Superior temporal gyrus (tissue), 1 donor: ENCODE results near the gene SRPRB.
"Not testable (repeated sequence)": the region's sequence is repeated elsewhere in the genome, so short reads cannot be mapped to it uniquely, and the experiment has no call there.

Source experiments
- DNase-seq: peaks from one replicate; pipeline ENCODE4 v3.0.0-alpha.2; 2016; ENCODE audit errors: extremely low spot score

SRPRB gene

DNA sequence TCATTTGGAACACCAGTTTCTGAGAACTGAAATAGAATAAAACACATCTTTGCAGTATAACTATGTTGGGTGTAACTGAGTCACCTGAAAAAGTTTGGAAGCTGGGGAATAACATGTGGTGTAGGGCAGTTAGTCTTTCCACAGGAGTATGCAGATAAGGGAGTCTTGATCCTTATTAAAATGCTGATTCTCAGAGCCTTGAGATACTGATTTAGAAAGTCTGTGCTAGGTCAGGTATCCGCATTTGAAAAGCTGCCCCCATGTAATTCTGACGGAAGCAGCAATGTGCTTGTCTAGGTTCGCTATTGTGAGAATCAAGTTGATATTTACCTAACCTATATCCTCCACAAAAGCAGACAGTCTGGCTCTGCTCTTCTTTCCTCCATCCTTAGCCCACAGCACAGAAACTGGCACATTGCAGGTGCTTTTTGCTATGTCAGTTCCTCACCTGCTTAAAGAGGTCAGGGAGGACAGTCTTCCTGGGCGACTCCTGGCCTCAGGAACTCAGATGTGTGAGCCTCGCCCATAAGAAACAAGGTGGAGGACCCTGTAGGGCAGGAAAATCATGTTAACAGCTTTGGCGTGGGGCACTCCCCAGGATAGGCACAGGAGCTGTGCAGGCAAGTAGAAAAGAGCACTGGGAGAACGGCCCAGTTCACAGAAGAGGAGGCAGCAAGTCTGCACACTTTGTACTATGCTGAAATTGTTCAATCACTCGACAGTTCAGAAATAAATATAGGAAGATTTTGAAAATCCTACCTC lies 27.6 kb upstream of the SRPRB start:
- no peak for DNase-seq

DNA sequence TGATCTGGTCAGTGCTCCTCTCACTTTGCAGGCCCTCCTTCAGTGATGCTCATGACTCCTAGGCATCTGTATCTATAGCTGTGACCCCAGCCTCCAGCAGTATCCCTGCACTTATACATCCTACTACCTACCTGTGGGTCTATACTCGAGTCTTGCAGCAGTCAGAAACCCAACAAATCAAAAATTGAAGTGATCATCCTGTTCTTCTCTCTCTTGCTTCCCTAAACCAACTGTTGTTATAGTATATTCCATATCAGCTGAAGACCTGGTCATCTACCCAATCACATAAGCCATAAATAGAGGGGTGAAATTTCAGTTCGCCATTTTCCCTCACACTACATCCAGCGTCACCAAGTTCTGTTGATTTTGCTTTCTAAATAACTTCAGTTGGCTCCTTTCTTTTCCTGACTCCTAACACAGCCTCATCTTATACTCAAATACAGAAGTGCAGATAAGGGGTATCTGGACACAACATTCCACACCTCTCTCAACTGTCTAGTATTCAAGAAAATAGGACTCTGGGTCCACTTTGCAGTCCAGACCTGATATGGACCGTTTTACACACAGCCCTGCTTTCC lies 25.9 kb upstream of the SRPRB start:
- DNase-seq = no peak

- not testable (repeated sequence) for DNase-seq
Measured at GRCh38 chr3:133780756-133781155, 24.9 kb upstream of the SRPRB start.

DNA sequence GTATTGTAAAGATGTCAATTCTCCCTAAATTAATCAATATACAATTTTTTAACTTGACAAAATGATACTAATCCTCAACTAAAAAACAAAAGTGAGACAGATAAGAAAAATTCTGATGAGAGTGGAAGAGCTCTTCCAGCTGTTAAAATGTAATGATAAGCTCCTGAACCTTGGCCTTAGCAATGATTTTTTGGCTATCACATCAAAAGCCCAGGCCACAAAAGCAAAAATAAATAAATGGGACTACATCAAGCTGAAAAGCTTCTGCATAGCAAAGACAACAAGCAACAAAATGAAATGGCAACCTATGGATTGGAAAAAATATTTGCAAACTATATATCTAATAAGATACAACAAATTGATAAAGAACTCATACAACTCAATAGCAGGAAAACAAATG lies 24.0 kb upstream of the SRPRB start:
- no peak for DNase-seq

DNA sequence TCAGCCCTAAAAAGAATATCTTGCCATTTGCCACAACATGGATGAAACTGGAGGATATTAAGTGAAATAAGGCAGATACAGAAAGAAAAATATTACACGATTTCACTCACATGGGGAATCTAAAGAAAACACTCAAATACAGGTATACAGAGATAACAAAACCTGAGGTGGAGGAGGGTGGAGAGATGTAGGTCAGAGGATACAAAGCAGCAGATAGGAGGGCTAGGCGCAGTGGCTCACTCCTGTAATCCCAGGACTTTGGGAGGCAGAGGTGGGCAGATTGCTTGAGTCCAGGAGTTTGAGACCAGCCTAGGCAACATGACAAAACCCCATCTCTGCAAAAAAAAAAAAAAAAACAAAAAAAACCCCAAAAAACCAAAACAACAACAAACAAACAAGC lies 23.2 kb upstream of the SRPRB start:
- DNase-seq = no peak

DNA sequence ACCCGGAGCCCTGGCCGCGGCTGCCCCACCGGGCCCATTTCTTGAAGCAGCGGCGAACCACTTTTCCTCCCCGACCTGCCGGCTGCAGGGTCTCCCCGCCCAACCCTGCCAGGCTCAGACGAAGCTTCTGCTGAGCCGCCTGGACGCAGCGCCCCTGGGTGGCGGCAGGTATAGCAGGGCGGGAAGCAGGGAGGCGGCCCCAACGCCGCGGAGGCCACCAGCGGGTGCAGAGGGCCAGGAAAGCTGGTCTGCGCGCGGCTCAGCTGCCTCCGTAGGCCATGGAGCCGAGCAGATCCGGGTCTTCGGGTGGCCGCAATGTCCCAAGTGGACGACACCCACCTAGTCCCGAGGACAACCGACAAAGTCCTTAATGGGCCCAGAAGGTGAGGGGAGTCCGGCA lies 21.9 kb upstream of the SRPRB start:
- DNase-seq = no peak

DNA sequence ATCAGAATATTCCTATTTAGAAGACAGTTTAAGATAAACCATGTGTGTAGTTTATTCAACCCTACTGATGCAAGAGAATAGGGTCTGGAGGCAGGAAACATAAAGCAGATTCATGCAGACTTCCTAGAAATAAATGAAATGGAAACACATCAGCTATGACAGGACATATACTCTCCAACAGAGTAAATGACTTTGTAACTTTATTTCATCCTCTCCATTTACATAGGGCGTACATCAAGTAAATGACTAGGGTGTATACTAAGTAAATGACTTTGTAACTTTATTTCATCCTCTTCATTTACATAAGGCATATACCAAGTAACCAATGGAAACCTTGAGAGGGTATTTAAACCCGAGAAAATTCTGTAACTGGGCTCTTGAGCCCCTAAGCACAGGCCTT lies 17.6 kb upstream of the SRPRB start:
- DNase-seq = no peak

DNA sequence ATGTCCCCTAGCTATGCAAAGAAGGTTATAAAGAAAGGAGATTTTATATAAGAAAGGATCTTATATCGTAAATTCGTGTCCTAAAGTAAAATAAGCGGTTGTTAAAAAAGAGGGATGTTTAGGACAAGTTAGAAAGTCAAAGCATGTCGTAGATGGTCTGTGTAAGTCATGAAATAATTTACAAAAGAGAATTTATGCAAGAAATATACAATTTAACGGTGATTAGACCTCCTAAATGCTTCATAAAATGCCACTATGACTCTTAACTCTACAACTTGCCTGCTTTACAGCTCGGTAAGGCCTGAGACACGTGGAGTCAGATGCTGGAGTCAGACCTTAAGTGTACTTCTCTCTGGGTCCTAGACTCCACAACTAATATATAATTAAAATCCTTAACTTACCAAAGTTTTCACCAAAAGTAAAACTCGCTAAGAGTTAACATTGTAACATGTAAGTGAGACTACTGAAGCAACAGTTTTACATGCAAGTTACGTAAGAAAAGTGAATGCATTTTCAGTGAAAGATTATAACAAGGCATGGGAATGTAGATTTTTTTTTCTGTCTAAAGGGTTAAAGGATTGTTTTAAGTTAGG lies 13.3 kb upstream of the SRPRB start:
- DNase-seq = no peak

GRCh38 chr3:133797396-133798105 lies 8.1 kb upstream of the SRPRB start:
- DNase-seq = no peak

DNA sequence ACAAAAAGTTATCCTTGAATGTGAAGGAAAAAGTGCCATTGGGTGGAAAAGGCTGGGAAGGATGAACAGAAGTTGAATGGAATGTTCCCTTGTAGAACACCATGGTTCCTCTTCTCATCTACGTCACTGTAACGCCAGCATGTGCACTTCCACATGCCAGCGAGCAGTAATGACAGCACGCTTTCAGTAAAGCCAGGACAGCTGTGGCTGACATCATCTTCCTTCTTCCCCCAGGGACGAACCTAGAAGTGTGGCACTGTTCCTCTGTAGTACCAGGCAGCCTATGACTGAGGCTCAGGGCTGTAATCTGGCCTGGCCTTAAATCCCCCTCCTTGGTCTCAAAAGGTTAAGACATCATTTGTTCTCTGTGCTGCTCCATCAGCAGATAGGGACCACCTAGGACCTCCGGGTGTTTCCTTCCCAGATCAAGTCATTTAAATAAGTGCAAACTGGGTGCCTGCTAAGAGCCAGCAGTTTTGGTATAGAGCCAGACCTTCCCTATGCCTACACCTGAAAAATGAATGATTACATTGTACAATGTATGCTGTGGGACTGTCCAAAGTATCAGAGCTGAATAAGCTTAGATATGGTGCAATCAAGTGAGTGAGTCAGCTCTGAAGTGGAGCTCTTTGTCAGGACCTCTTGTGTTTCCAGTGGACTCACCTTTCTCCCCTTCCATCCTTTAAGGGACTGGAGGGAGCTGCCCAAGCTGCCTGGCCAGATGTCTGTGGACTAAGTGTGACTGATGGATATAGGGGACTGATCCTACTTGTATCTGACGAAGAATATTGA lies 5.6 kb upstream of the SRPRB start:
- DNase-seq = no peak

DNA sequence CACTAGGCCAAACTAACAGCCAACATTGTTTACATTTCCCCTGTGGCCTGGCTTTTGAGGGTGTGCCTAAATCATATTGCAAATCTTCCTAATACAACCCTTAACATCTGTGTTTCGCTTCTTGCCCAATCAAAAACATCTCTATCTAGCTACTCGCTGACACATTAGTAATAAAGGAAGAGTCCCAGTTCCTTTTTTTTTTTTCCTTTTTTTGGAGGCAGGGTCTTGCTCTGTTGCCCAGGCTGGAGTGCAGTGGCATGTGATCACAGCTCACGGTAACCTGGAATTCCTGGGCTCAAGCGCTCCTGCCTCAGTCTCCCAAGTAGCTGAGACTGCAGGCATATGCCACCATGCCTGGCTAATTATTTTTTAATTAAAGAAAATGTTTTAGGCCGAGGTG lies 2.1 kb upstream of the SRPRB start:
- DNase-seq = no peak

DNA sequence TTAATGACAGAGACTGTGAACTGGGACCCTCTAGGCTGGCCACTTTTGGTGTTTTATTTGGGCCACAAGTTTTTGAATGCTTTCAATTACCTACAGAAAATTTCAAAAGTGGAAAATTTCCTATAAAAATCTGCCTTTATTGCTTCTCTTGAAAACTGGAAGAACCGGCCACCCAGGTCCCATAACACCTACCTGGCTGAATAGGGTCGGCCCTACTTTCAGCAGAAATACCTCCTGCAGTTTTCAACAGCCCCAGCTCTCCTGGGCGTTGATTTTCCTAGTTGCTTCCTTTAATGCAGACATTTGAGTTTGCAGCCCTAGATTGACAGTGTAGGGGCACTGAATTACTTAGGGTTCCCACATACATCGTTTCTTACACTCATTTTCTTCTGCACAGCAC lies 719 bp upstream of the SRPRB start:
- DNase-seq = no peak

DNA sequence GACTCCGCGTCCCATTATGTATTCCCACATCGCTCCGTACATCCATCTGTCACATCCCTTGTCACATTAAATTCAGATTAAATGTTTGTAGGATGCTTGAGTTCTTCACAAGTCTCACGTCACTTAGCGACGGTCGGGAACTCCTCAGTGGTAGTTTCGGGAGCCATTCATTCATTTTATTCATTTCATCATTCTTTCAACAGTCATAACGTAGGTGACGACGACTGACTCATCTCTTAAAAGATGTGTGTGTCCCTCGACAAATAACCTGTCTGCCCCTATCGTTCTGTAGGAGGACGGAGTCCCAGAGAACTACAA lies 272 bp upstream of the SRPRB start:
- no peak for DNase-seq

GRCh38 chr3:133812872-133813271 lies 7.3 kb downstream of the SRPRB start:
- no peak for DNase-seq

- DNase-seq = no peak
Measured at GRCh38 chr3:133815386-133815785, 9.8 kb downstream of the SRPRB start.

DNA sequence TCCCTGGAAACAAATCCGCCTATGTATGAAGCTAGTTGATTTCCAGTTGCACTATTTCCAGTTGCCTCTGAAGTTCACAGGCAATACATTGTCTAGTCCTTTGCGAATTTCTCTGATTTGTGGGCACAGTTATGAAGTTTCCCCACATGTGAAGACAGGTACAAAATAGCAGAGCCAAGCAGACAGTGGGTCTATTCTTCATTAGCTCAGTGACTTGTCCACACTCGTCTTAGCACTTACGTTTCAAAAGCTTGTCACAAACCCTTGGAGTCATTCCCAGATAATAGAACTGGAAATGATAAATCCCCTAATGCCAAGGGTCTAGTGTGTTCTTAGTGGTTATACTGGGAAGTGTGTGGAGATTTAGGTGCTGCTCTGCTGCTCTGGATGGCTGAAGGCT lies 14.5 kb downstream of the SRPRB start:
- no peak for DNase-seq

GRCh38 chr3:133820889-133821675 lies 15.5 kb downstream of the SRPRB start:
- DNase-seq = no peak

DNA sequence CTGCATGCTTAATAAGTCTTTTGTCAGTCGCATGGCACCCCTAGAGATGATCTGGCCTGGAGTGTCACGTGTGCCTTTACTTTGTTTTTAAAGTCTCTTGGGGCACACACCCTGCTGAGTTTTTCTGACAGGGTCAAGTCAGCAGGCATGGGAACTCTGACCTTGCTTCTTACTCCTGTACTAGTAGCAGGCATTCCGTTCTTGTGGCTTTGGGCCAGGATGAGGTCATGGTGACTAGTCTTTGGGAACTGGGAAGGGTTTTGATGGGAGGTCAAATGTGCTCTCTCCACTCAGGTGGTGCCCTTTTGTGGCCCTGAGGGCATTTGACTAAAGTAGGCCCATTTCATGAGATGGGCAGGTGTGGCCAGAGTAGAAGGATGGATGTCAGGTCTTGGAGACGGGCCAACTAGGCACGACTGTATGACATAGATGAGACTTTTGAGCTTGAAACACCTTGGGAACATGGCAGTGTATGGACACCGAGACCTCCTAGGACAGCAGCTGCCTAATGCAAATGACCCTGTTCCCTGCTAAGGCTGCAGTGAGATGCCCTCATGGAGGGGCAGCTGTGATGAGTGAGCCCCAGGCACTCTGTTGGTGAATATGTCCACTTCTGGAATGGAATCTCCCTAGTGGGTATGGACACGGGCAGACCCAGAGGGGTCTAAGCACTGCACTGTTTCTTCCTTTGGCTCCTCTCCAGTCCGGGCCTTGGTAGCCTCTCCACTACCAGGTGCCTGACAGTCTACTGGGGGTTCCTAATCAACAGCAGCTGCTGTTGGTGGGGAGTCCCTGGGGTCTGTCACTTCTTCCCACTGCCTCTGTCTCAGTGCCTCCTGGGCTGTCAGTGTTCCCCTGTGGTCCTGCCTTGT lies 16.4 kb downstream of the SRPRB start:
- DNase-seq = no peak

- no peak for DNase-seq
Measured at GRCh38 chr3:133824961-133825485, 19.4 kb downstream of the SRPRB start.
